Mesothelial cell of epicardium (in vitro differentiated cells): ENCODE measurements around the gene EXOC4. TPM values are rescaled to one million over a fixed set of nuclear protein-coding genes. Genes with fewer than 3 reads are reported as not detected.

ENCODE experiments used
- DNase-seq, 2 experiments: peaks; one replicate each; pipeline ENCODE4 v3.0.0; 2021; ENCODE audit warnings: low spot score in 2 of 2; ENCODE audit not compliant: unreplicated experiment in 2 of 2
- H3K27ac Mint-ChIP-seq: 2 replicates; pipeline ENCODE4 v1.8.0; 2021; ENCODE audit warnings: mixed read lengths
- H3K27me3 Mint-ChIP-seq: 2 replicates; pipeline ENCODE4 v1.8.0; 2021; ENCODE audit warnings: low read depth, mixed read lengths
- H3K36me3 Mint-ChIP-seq: 2 replicates; pipeline ENCODE4 v1.8.0; 2021; ENCODE audit warnings: mixed read lengths
- H3K4me1 Mint-ChIP-seq: 2 replicates; pipeline ENCODE4 v1.8.0; 2021; ENCODE audit warnings: mixed read lengths
- H3K4me3 Mint-ChIP-seq: 2 replicates; pipeline ENCODE4 v1.8.0; 2021; ENCODE audit warnings: mild to moderate bottlenecking, moderate library complexity, mixed read lengths
- H3K9me3 Mint-ChIP-seq: 2 replicates; pipeline ENCODE4 v1.8.0; 2021; ENCODE audit warnings: mixed read lengths
- CTCF ChIP-seq: fragments of 200-600 bp; sonication (generic); IDR thresholded peaks from one replicate; pipeline ENCODE4 v1.5.0; 2021; ENCODE audit warnings: antibody characterized with exemption; ENCODE audit not compliant: unreplicated experiment
- total RNA-seq: library from RNA; stranded (reverse); gene quantifications from 3 replicates; pipeline ENCODE4 v1.2.1, GENCODE V29; 2021

Gene EXOC4
- total RNA-seq, 1 donor from 2014 or later, result 105 TPM

- Mint-ChIP-seq H3K9me3 (peaks cover 3% of the 10 kb centered on the region), H3K27ac (no peak overlapping the region), H3K27me3 (no peaks in the 10 kb centered on the region), H3K36me3 (peaks cover 3% of the 10 kb centered on the region), H3K4me1 (no peaks in the 10 kb centered on the region), H3K4me3 (no peak overlapping the region)
- no peak for TF ChIP-seq CTCF
- no peak for DNase-seq
These were observed 537.1 kb downstream of the EXOC4 start for GRCh38 chr7:133789974-133790373.

- Mint-ChIP-seq H3K9me3 (peaks cover 3% of the 10 kb centered on the region), H3K27me3 (no peaks in the 10 kb centered on the region), H3K36me3 (peaks cover 3% of the 10 kb centered on the region), H3K27ac (no peak overlapping the region), H3K4me3 (no peak overlapping the region), H3K4me1 (no peaks in the 10 kb centered on the region)
- TF ChIP-seq CTCF, result no peak
- DNase-seq, result no peak
These were observed 538.0 kb downstream of the EXOC4 start for GRCh38 chr7:133790911-133791310.

GRCh38 chr7:133794479-133794878 is 541.6 kb downstream of the EXOC4 start:
- DNase-seq, result no peak
- H3K4me1 Mint-ChIP-seq, result no peaks in the 10 kb centered on the region
- H3K27me3 Mint-ChIP-seq, result no peaks in the 10 kb centered on the region
- H3K27ac Mint-ChIP-seq, result no peak overlapping the region
- TF ChIP-seq CTCF, result no peak
- H3K9me3 Mint-ChIP-seq, result peaks cover 3% of the 10 kb centered on the region
- H3K4me3 Mint-ChIP-seq, result no peak overlapping the region
- H3K36me3 Mint-ChIP-seq, result peaks cover 3% of the 10 kb centered on the region

- no peak overlapping the region for H3K4me3 Mint-ChIP-seq
- H3K4me1 Mint-ChIP-seq, result no peaks in the 10 kb centered on the region
- peaks cover 3% of the 10 kb centered on the region for H3K36me3 Mint-ChIP-seq
- peaks cover 3% of the 10 kb centered on the region for H3K9me3 Mint-ChIP-seq
- TF ChIP-seq CTCF, result no peak
- H3K27ac Mint-ChIP-seq, result no peak overlapping the region
- DNase-seq, result no peak
- no peaks in the 10 kb centered on the region for H3K27me3 Mint-ChIP-seq
These were observed 542.3 kb downstream of the EXOC4 start for GRCh38 chr7:133795068-133795665.

GRCh38 chr7:133796782-133797745 is 544.2 kb downstream of the EXOC4 start:
- DNase-seq, result no peak
- Mint-ChIP-seq H3K4me1 (no peaks in the 10 kb centered on the region), H3K4me3 (no peak overlapping the region), H3K27ac (no peak overlapping the region), H3K36me3 (peaks cover 3% of the 10 kb centered on the region), H3K27me3 (no peaks in the 10 kb centered on the region), H3K9me3 (peaks cover 3% of the 10 kb centered on the region)
- TF ChIP-seq CTCF, result no peak
